Measurements from ENCODE around the gene PDXDC1.
"Not testable (repeated sequence)": the region's sequence is repeated elsewhere in the genome, so short reads cannot be mapped to it uniquely, and the experiment has no call there.

Gene PDXDC1

DNA sequence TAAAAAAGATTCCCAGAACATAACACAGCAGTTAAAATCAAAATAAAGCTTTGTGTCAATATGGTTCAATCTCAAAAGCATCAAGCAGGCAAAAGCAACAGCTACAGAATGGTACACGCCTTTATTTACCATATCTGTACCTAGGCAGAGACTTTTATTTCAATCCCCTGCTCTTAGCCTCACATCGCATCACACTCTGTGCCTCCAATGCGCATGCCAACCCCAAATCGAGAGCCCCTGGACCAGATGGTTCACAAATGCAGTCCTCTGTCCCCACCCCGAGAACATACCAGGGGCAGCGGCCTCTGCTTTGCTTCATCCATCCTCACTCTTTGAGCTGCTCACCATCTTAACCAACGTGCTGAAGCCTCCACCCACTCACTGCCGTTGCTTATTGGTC, 91.9 kb downstream of the PDXDC1 start:
- not testable (repeated sequence) for H3K9ac ChIP-seq (ENCODE audit: low read length); H3K9me3 ChIP-seq (ENCODE audit: control insufficient read depth, low read depth, low read length); H3K27me3 ChIP-seq (ENCODE audit: control insufficient read depth, insufficient read depth, low read length); H3K27ac ChIP-seq (ENCODE audit: low read length); H3K4me3 ChIP-seq (ENCODE audit: low read length); H3K4me1 ChIP-seq (ENCODE audit: control insufficient read depth, low read depth, low read length)
- H3K36me3 ChIP-seq (ENCODE audit: control insufficient read depth, low read depth, low read length), result peaks cover 46% of the 10 kb centered on the region

DNA sequence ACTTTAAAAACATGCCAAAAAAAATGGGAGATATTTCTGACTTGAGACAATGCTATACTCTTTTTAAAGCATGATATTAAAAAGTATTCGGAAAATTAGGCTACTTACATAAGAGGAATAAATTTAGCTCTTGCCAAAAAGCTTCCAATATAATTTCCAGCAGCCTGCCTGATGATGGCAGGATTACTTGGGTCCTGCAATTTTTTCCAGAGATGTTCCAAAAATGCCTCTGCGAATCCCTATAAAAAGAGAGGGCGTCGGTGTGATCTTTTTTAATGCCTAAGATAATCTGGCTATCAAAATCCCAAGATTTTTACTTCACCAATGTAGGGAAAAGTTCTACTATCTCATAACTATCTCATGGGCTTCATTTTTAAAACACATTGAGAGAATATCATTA, 96.2 kb downstream of the PDXDC1 start:
- peaks cover 65% of the 10 kb centered on the region for H3K36me3 ChIP-seq (ENCODE audit: control insufficient read depth, low read depth, low read length)

DNA sequence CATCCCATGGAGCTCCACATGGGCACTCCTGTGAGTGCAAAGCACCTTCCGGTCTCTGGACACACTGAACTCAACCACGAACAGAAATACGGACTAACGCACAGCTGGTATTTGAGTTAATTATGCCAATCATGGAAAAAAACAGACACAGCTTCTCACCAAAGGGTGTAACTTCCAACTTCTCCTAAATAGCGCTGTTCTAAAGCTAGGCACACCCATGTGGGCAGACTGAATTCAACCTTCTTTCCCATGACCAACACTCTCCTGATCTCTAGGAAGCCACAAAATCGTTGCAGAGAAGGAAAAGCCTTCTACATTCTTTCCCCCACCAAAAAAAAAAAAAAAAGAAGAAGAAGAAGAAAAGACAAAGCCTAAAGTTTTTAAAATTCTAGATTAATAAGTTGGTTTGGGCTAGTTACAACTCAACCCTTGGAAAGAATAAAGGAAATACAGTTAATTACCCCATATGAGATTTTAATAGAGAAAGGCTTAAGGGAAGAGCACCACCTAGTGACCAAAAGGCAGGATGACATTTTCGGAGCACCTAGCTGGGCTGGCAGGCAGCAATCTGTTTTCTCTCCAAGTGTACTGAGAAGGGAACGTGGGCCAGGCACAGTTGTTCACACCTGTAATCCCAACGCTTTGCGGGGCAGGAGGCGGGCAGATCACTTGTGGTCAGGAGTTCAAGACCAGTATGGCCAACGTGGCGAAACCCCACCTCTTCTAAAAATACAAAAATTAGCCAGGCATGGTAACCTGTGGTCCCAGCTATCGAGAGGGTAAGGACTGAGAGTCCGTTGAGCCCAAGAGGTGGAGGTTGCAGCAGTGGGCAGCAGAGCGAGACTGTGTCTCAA, 97.3 kb downstream of the PDXDC1 start:
- H3K36me3 ChIP-seq (ENCODE audit: control insufficient read depth, low read depth, low read length), result peaks cover 71% of the 10 kb centered on the region
- H3K4me1 ChIP-seq (ENCODE audit: control insufficient read depth, low read depth, low read length); H3K9ac ChIP-seq (ENCODE audit: low read length); H3K4me3 ChIP-seq (ENCODE audit: low read length); H3K27ac ChIP-seq (ENCODE audit: low read length); H3K9me3 ChIP-seq (ENCODE audit: control insufficient read depth, low read depth, low read length); H3K27me3 ChIP-seq (ENCODE audit: control insufficient read depth, insufficient read depth, low read length): not testable (repeated sequence)

More for the DNA sequence above, 96.2 kb downstream of the PDXDC1 start:
- not testable (repeated sequence) for H3K27me3 ChIP-seq (ENCODE audit: control insufficient read depth, insufficient read depth, low read length); H3K4me3 ChIP-seq (ENCODE audit: low read length); H3K27ac ChIP-seq (ENCODE audit: low read length); H3K9ac ChIP-seq (ENCODE audit: low read length); H3K9me3 ChIP-seq (ENCODE audit: control insufficient read depth, low read depth, low read length); H3K4me1 ChIP-seq (ENCODE audit: control insufficient read depth, low read depth, low read length)

DNA sequence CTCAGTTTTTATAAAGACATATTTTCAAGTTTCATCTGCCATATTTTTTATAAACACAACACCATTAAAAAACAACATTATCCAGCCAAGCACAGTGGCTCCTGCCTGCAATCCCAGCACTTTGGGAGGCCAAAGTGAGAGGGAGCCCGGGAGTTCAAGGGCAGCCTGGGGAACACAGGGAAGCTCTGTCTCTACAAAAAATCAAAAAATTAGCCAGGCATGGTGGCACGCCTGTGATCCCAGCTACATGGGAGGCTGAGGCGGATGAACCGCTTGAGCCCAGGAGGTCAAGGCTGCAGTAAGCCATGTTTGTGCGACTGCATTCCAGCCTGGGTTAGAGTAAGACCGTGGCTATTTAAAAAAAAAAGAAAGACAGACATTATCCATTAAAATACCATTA, 98.3 kb downstream of the PDXDC1 start:
- Histone ChIP-seq H3K27me3 (ENCODE audit: control insufficient read depth, insufficient read depth, low read length) (no peaks in the 10 kb centered on the region), H3K9ac (ENCODE audit: low read length) (no peak overlapping the region), H3K27ac (ENCODE audit: low read length) (no peak overlapping the region), H3K4me3 (ENCODE audit: low read length) (no peak overlapping the region), H3K9me3 (ENCODE audit: control insufficient read depth, low read depth, low read length) (no peaks in the 10 kb centered on the region), H3K36me3 (ENCODE audit: control insufficient read depth, low read depth, low read length) (peaks cover 67% of the 10 kb centered on the region), H3K4me1 (ENCODE audit: control insufficient read depth, low read depth, low read length) (no peaks in the 10 kb centered on the region)

DNA sequence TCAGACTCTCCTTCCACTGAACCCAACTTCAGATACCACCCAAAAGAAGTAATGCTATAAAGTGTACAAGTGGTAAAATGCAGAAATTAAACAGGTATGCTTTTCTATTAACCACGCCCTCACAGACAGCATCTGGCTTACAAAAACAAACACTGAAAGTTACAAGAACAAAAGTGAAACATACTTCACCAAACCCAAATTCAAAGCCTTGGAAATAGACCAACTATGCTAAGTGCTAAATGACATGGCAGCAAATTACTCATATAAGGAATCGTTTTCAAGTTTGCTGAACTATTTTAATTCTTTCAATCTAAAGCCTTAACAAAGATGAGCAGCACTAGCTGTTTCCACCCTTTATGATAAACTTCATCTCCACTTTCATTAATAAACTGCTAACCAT, 101.3 kb downstream of the PDXDC1 start:
- H3K9ac ChIP-seq (ENCODE audit: low read length); H3K4me1 ChIP-seq (ENCODE audit: control insufficient read depth, low read depth, low read length); H3K9me3 ChIP-seq (ENCODE audit: control insufficient read depth, low read depth, low read length); H3K27ac ChIP-seq (ENCODE audit: low read length); H3K4me3 ChIP-seq (ENCODE audit: low read length); H3K27me3 ChIP-seq (ENCODE audit: control insufficient read depth, insufficient read depth, low read length): not testable (repeated sequence)
- peaks cover 57% of the 10 kb centered on the region for H3K36me3 ChIP-seq (ENCODE audit: control insufficient read depth, low read depth, low read length)

DNA sequence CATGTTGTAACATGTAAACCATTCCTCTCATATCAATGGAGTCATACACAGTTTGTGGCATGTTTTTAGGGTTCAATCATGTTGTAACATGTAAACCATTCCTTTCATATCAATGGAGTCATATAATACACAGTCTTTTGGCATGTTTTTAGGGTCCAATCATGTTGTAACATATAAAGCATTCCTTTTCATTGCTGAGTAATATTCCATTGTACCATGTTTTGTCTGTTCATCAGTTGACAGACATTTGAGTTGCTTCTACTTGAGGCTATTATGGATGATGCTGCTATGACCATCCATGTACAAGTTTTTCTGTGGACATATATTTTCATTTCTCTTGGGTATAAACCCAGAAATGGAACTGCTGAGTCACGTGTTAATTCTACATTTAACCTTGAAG, 106.1 kb downstream of the PDXDC1 start:
- H3K4me1 ChIP-seq (ENCODE audit: control insufficient read depth, low read depth, low read length); H3K4me3 ChIP-seq (ENCODE audit: low read length); H3K27ac ChIP-seq (ENCODE audit: low read length); H3K27me3 ChIP-seq (ENCODE audit: control insufficient read depth, insufficient read depth, low read length); H3K9ac ChIP-seq (ENCODE audit: low read length); H3K9me3 ChIP-seq (ENCODE audit: control insufficient read depth, low read depth, low read length): not testable (repeated sequence)
- peaks cover 44% of the 10 kb centered on the region for H3K36me3 ChIP-seq (ENCODE audit: control insufficient read depth, low read depth, low read length)

DNA sequence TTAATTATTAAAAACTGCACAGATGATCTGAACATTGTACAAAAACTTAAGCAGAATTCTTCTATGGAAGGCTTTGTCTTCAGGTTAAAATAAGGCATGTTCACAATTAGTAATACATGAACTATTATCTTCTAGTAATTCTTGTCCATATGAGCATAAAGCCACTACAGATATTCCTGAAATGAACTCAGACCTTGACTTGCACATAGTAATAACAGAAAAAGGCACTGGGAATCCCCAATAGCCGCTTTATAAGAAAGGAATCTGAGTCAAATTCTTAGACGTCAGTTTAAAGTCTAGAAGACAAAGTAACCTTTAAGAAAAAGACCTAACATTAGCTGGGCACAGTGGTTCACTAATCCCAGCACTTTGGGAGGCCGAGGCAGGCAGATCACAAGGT, 108.0 kb downstream of the PDXDC1 start:
- H3K36me3 ChIP-seq (ENCODE audit: control insufficient read depth, low read depth, low read length), result peaks cover 49% of the 10 kb centered on the region
- not testable (repeated sequence) for H3K9me3 ChIP-seq (ENCODE audit: control insufficient read depth, low read depth, low read length); H3K27ac ChIP-seq (ENCODE audit: low read length); H3K4me1 ChIP-seq (ENCODE audit: control insufficient read depth, low read depth, low read length); H3K4me3 ChIP-seq (ENCODE audit: low read length); H3K9ac ChIP-seq (ENCODE audit: low read length); H3K27me3 ChIP-seq (ENCODE audit: control insufficient read depth, insufficient read depth, low read length)

DNA sequence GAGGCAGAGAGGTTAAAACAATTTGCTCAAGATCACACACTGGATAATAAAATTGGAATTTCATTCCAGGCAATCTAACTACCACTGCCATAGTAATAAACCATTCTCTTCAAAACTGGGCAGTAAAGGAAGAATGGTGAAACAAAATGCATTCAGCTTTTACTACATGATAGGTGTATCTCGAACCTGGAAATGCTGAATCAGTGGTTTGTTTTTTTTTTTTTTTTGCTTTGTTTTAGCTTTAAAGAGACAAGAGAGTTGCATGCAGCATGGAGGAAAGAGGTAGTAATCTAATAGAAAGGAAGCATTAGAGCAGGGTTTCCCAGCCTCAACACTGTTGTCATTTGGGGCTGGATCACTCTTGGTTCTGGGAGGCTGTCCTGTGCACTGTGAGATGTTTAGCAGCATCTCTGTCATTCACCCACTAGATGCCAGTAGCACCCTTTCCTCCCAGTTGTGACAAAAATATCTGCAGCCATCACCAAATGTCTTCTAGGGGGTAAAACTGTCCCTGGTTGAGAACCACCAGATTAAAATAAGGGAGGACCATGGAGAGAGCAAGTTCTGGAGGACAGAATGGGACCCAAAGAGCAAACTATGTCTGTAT, 115.9 kb downstream of the PDXDC1 start:
- not testable (repeated sequence) for H3K27me3 ChIP-seq (ENCODE audit: control insufficient read depth, insufficient read depth, low read length); H3K9me3 ChIP-seq (ENCODE audit: control insufficient read depth, low read depth, low read length); H3K4me1 ChIP-seq (ENCODE audit: control insufficient read depth, low read depth, low read length); H3K9ac ChIP-seq (ENCODE audit: low read length); H3K27ac ChIP-seq (ENCODE audit: low read length); H3K4me3 ChIP-seq (ENCODE audit: low read length)
- peaks cover 31% of the 10 kb centered on the region for H3K36me3 ChIP-seq (ENCODE audit: control insufficient read depth, low read depth, low read length)

DNA sequence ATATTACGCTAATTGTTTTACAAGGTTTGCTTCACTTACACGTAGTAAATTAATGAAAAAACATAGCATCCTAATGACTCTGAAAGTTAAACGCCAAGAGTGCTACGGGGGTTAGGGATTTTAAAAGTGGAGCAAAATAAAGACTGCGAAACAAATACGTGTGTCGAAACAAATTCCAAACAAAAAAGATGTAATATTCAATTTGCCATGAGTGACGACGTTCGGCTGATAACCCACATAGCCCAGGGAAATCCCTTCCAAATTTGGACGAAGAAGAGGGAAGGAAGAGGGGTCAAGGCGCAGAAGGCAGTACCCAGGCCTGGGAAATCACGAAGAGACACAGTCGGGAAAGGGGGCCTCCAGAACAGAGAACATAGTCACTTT, 118.7 kb downstream of the PDXDC1 start:
- H3K27me3 ChIP-seq (ENCODE audit: control insufficient read depth, insufficient read depth, low read length); H3K27ac ChIP-seq (ENCODE audit: low read length); H3K4me1 ChIP-seq (ENCODE audit: control insufficient read depth, low read depth, low read length); H3K9me3 ChIP-seq (ENCODE audit: control insufficient read depth, low read depth, low read length): not testable (repeated sequence)
- H3K4me3 ChIP-seq (ENCODE audit: low read length), result peak overlapping the region; percentile 88
- peaks cover 17% of the 10 kb centered on the region for H3K36me3 ChIP-seq (ENCODE audit: control insufficient read depth, low read depth, low read length)
- peak overlapping the region; percentile 83 for H3K9ac ChIP-seq (ENCODE audit: low read length)

DNA sequence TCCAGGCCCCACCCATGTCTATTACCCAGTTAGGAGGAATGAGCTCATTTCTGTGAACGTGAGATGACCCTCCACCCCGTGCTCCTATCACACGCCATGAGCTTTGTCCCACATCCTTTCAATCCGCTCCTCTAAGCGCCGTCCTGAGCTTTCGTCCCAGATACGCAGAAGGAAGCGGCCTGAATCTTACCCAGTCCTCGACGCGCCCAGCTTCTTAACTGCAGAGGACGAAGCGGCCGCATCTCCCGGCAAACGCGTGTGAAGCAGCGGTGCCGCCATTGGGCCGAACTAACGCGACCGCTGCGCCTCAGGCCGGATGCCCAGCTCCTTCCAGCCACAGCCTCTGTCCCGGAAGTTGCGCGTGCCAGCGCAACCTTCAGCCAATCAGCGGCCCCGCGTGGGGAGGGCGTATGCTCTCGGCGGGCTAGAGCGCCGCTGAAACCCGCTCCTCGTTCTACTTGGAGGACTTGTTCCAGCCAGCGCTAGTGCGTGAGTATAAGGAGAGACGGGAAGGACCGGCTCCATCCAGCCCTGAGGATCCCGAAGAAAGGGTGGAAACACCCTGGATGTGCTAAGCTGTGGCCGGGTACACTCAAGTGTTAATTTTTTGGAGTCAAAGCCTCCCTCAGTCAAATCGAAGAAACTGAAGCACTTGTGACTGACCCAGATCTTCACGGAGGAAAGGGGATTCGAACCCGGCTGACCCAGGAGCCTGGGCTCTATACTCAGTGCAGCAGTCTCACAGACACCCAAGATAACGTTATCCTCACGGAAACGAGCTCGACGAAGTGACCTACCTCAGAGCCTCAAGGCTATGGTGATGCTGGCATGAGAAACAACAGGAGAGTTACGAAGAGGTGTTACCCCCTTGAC, 119.4 kb downstream of the PDXDC1 start, which contains the start of gene RRN3:
Gene RRN3, minus strand, starts transcription at position 318 of the 873 bp plus-strand sequence. Its CDS starts 39 bp downstream, at position 279.
- peaks cover 17% of the 10 kb centered on the region for H3K36me3 ChIP-seq (ENCODE audit: control insufficient read depth, low read depth, low read length)
- H3K9ac ChIP-seq (ENCODE audit: low read length), result peak within 1 kb of the TSS; percentile 83
- peak within 1 kb of the TSS; percentile 78 for H3K27ac ChIP-seq (ENCODE audit: low read length)
- not testable (repeated sequence) for H3K4me1 ChIP-seq (ENCODE audit: control insufficient read depth, low read depth, low read length); H3K27me3 ChIP-seq (ENCODE audit: control insufficient read depth, insufficient read depth, low read length); H3K9me3 ChIP-seq (ENCODE audit: control insufficient read depth, low read depth, low read length)
- H3K4me3 ChIP-seq (ENCODE audit: low read length), result peak within 1 kb of the TSS; percentile 88

DNA sequence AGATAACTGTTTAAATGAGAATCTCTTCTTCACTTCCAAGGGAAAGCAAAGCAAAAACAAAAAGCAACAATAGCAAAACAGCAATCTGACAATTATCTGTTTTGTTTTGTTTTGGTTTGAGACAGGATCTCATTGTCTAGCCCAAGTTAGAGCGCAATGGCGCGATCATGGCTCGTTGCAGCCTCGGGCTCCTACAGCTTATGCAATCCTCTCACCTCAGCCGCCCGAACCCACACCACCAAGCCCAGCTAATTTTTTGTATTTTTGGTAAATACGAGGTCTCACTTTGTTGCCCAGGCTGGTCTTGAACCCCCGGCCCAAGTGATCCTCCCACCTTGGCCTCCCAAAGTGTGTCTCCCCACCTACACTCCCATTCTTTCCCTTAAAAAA, 121.8 kb downstream of the PDXDC1 start:
- not testable (repeated sequence) for H3K27ac ChIP-seq (ENCODE audit: low read length); H3K9ac ChIP-seq (ENCODE audit: low read length)

More for the DNA sequence above, 121.8 kb downstream of the PDXDC1 start:
- H3K36me3 ChIP-seq (ENCODE audit: control insufficient read depth, low read depth, low read length); H3K9me3 ChIP-seq (ENCODE audit: control insufficient read depth, low read depth, low read length); H3K4me1 ChIP-seq (ENCODE audit: control insufficient read depth, low read depth, low read length); H3K4me3 ChIP-seq (ENCODE audit: low read length); H3K27me3 ChIP-seq (ENCODE audit: control insufficient read depth, insufficient read depth, low read length): not testable (repeated sequence)

Data from iPS-18a (cell line).